GM18909 (cell line): ENCODE measurements around the gene SLC37A4.

Experiments
- ATAC-seq: cut with Tn5 transposase; IDR thresholded peaks from one replicate; pipeline ENCODE4 v1.9.1; 2021; ENCODE audit warnings: mild to moderate bottlenecking; ENCODE audit not compliant: unreplicated experiment, poor library complexity

Gene SLC37A4

GRCh38 chr11:118980191-118980881, 50.3 kb downstream of the SLC37A4 start:
- ATAC-seq, result no peak

DNA sequence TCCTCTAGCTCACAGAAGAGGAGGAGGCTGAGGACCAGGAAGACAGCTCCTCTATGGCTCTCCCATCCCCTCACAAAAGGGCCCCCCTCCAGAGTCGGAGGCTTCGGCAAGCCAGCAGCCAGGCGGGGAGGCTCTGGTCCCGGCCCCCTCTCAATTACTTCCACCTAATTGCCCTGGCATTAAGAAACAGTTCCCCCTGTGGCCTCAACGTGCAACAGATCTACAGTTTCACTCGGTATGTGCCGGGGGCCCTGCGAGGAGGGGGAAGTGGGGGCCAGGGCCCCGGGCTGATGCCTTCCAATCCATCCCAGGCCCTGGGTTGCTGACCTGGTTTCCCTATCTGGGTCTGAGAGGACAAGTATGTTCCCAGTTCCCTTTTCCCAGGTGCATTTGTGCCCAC, 51.2 kb downstream of the SLC37A4 start:
- ATAC-seq, result no peak

- no peak for ATAC-seq
Measured at GRCh38 chr11:118975771-118976709, 54.6 kb downstream of the SLC37A4 start.
